RWPE2 (cell line): ENCODE data around the gene CNTN4.

Source experiments
- ATAC-seq: fragments of 200-7000 bp; cut with Tn5 transposase; 3 replicates; pipeline ENCODE4 v1.9.1; 2021; ENCODE audit warnings: low read depth
- DNase-seq: peaks from one replicate; pipeline ENCODE4 v3.0.0-alpha.2; 2020; ENCODE audit warnings: low spot score
- H3K27ac ChIP-seq: fragments of 450-650 bp; 2 replicates; pipeline ENCODE4 v1.5.1; 2017; ENCODE audit warnings: mild to moderate bottlenecking; ENCODE audit not compliant: poor library complexity, severe bottlenecking
- H3K27me3 ChIP-seq: fragments of 250-450 bp; sonication (Bioruptor Pico); 2 replicates; pipeline ENCODE4 v1.5.1; 2021; ENCODE audit warnings: mild to moderate bottlenecking, moderate library complexity; ENCODE audit not compliant: insufficient read depth, poor library complexity, severe bottlenecking
- H3K36me3 ChIP-seq: fragments of 250-450 bp; sonication (Bioruptor Pico); 2 replicates; pipeline ENCODE4 v1.5.1; 2020; ENCODE audit warnings: low read depth, mild to moderate bottlenecking, moderate library complexity
- H3K4me1 ChIP-seq: fragments of 250-450 bp; sonication (Bioruptor Pico); 2 replicates; pipeline ENCODE4 v1.5.1; 2021; ENCODE audit warnings: mild to moderate bottlenecking, moderate library complexity; ENCODE audit not compliant: insufficient read depth, poor library complexity, severe bottlenecking
- H3K4me3 ChIP-seq: fragments of 250-450 bp; sonication (Bioruptor Pico); 2 replicates; pipeline ENCODE4 v1.5.1; 2021; ENCODE audit warnings: mild to moderate bottlenecking, moderate library complexity; ENCODE audit not compliant: severe bottlenecking
- H3K9me3 ChIP-seq: fragments of 250-450 bp; sonication (Bioruptor Pico); 2 replicates; pipeline ENCODE4 v1.5.1; 2021; ENCODE audit warnings: mild to moderate bottlenecking, moderate library complexity; ENCODE audit not compliant: severe bottlenecking
- CTCF ChIP-seq: fragments of 450-650 bp; IDR thresholded peaks from one replicate; pipeline ENCODE4 v1.5.1; 2017; ENCODE audit warnings: mild to moderate bottlenecking, moderate library complexity; ENCODE audit not compliant: poor library complexity, severe bottlenecking

CNTN4 gene

GRCh38 chr3:2268779-2269178, 170.1 kb downstream of the CNTN4 start:
- ATAC-seq (no peak), DNase-seq (no peak)
- H3K27me3 ChIP-seq, result no peaks in the 10 kb centered on the region
- H3K4me3 ChIP-seq, result no peak overlapping the region
- no peak for TF ChIP-seq CTCF
- no peak overlapping the region for H3K27ac ChIP-seq
- H3K9me3 ChIP-seq, result peaks cover 5% of the 10 kb centered on the region
- H3K36me3 ChIP-seq, result no peaks in the 10 kb centered on the region
- H3K4me1 ChIP-seq, result no peaks in the 10 kb centered on the region

- H3K9me3 ChIP-seq, result no peaks in the 10 kb centered on the region
- no peak for DNase-seq
- H3K27me3 ChIP-seq, result no peaks in the 10 kb centered on the region
- no peak overlapping the region for H3K4me3 ChIP-seq
- no peak for TF ChIP-seq CTCF
- no peak overlapping the region for H3K27ac ChIP-seq
- no peaks in the 10 kb centered on the region for H3K4me1 ChIP-seq
- no peak for ATAC-seq
- H3K36me3 ChIP-seq, result no peaks in the 10 kb centered on the region
These were observed 175.9 kb downstream of the CNTN4 start for GRCh38 chr3:2274526-2274925.

- H3K4me3 ChIP-seq, result no peak overlapping the region
- TF ChIP-seq CTCF, result no peak
- no peaks in the 10 kb centered on the region for H3K36me3 ChIP-seq
- no peaks in the 10 kb centered on the region for H3K9me3 ChIP-seq
- no peaks in the 10 kb centered on the region for H3K27me3 ChIP-seq
- DNase-seq (no peak), ATAC-seq (no peak)
- H3K27ac ChIP-seq, result no peak overlapping the region
- no peaks in the 10 kb centered on the region for H3K4me1 ChIP-seq
These were observed 185.2 kb downstream of the CNTN4 start for GRCh38 chr3:2283818-2284217.

- Histone ChIP-seq H3K9me3 (no peaks in the 10 kb centered on the region), H3K4me3 (no peak overlapping the region), H3K36me3 (no peaks in the 10 kb centered on the region), H3K27me3 (no peaks in the 10 kb centered on the region), H3K4me1 (no peaks in the 10 kb centered on the region), H3K27ac (no peak overlapping the region)
- DNase-seq, result no peak
- no peak for ATAC-seq
- no peak for TF ChIP-seq CTCF
These were observed 202.3 kb downstream of the CNTN4 start for GRCh38 chr3:2300938-2301337.

GRCh38 chr3:2301361-2301760, 202.7 kb downstream of the CNTN4 start:
- Histone ChIP-seq H3K36me3 (no peaks in the 10 kb centered on the region), H3K4me1 (no peaks in the 10 kb centered on the region), H3K4me3 (no peak overlapping the region), H3K27ac (no peak overlapping the region), H3K27me3 (no peaks in the 10 kb centered on the region), H3K9me3 (no peaks in the 10 kb centered on the region)
- ATAC-seq (no peak), DNase-seq (no peak)
- TF ChIP-seq CTCF, result no peak
